Hepatocyte (in vitro differentiated cells): ENCODE data around the gene ELMOD3.

Experiments
- CTCF ChIP-seq: fragments of 200-600 bp; sonication (generic); IDR thresholded peaks from 2 replicates; pipeline ENCODE4 v1.5.1; 2016; ENCODE audit warnings: antibody characterized with exemption, mild to moderate bottlenecking; ENCODE audit not compliant: poor library complexity
- EZH2phosphoT487 ChIP-seq: fragments of 200-600 bp; sonication (generic); IDR thresholded peaks from one replicate; pipeline ENCODE4 v1.6.1; 2018; ENCODE audit warnings: antibody characterized with exemption, mild to moderate bottlenecking, low read depth, moderate library complexity; ENCODE audit not compliant: unreplicated experiment, severe bottlenecking

- TF ChIP-seq CTCF (no peak), EZH2phosphoT487 (no peak)
These were observed 31.2 kb downstream of the ELMOD3 start for GRCh38 chr2:85385746-85386145.
